ENCODE data around the gene OAS1.

DNA sequence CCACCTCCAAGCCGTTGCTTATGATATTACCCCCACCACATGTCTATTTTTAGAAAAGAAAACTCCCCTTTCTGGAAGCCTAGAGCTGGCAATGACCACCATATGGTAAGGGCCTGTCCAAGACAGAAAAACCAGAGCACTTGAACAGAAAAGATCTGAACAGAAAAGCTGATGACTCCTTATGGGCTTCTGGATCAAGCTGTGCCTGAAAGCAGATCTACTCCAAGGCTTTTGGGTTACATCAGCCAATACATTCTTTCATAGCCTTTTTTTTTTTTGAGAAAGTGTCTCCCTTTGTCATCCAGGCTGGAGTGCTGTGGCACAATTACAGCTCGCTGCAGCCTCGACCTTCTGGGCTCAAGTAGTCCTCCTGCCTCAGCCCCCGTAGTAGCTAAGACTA lies 54.8 kb downstream of the OAS1 start:
- no peak for TF ChIP-seq POLR2A (IDR thresholded peaks at IDR 0.05)
- TF ChIP-seq, protein P1, sequence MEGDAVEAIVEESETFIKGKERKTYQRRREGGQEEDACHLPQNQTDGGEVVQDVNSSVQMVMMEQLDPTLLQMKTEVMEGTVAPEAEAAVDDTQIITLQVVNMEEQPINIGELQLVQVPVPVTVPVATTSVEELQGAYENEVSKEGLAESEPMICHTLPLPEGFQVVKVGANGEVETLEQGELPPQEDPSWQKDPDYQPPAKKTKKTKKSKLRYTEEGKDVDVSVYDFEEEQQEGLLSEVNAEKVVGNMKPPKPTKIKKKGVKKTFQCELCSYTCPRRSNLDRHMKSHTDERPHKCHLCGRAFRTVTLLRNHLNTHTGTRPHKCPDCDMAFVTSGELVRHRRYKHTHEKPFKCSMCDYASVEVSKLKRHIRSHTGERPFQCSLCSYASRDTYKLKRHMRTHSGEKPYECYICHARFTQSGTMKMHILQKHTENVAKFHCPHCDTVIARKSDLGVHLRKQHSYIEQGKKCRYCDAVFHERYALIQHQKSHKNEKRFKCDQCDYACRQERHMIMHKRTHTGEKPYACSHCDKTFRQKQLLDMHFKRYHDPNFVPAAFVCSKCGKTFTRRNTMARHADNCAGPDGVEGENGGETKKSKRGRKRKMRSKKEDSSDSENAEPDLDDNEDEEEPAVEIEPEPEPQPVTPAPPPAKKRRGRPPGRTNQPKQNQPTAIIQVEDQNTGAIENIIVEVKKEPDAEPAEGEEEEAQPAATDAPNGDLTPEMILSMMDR (IDR thresholded peaks at IDR 0.05): no peak

Measured in uterus (tissue), 2 donors.